Tibial nerve (tissue), 3 donors: ENCODE results near the gene HJV.
A peak's percentile ranks its signal among the peaks of the same experiment; 100 is the strongest.

Experiments
- CTCF ChIP-seq, 5 experiments: fragments of 200-600 bp in 3 of 5; fragments of 450-650 bp in 2 of 5; sonication (generic) in 3 of 5; IDR thresholded peaks; one replicate each; pipeline ENCODE4 v1.5.1; 2016 to 2019; ENCODE audit warnings: antibody characterized with exemption in 5 of 5, mild to moderate bottlenecking in 3 of 5, moderate library complexity in 2 of 5
- POLR2A ChIP-seq, 2 donors: fragments of 450-650 bp; IDR thresholded peaks; one replicate each; pipeline ENCODE4 v1.6.1; 2017; ENCODE audit warnings: antibody characterized with exemption in 2 of 2, mild to moderate bottlenecking in 2 of 2, moderate library complexity in 2 of 2

- TF ChIP-seq POLR2A (IDR thresholded peaks at IDR 0.05), result peak in 1 of 2 donors; percentile 5
- TF ChIP-seq CTCF (IDR thresholded peaks at IDR 0.05), result no peak
Observed at GRCh38 chr1:145994391-145995120, 27.0 kb downstream of the HJV start.
